ENCODE data around the gene OR51V1. TPM values are rescaled to one million over a fixed set of nuclear protein-coding genes. Genes with fewer than 3 reads are reported as not detected.

Gene OR51V1
- total RNA-seq, 1 experiment from 2014 or later: not detected

DNA sequence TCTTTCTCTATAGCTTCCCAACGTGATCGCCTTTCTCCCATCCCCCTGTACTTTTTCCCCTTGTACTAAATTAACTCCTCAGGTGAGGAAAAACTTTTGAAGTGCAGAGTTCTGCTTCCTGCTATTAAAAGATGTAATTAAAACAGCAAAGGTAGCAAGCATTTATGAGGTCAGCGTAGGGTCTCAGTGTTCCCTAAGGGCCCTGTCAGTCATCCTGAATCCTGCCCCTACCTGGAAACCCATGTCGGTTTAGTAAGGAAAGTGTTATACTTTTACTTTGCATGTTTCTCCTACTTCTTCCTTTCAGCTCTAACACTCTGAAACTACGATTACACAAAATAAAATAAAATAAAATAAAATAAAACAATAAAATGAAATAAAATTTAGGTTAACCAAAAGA lies 27.6 kb upstream of the OR51V1 start:
- TF ChIP-seq, protein P1, sequence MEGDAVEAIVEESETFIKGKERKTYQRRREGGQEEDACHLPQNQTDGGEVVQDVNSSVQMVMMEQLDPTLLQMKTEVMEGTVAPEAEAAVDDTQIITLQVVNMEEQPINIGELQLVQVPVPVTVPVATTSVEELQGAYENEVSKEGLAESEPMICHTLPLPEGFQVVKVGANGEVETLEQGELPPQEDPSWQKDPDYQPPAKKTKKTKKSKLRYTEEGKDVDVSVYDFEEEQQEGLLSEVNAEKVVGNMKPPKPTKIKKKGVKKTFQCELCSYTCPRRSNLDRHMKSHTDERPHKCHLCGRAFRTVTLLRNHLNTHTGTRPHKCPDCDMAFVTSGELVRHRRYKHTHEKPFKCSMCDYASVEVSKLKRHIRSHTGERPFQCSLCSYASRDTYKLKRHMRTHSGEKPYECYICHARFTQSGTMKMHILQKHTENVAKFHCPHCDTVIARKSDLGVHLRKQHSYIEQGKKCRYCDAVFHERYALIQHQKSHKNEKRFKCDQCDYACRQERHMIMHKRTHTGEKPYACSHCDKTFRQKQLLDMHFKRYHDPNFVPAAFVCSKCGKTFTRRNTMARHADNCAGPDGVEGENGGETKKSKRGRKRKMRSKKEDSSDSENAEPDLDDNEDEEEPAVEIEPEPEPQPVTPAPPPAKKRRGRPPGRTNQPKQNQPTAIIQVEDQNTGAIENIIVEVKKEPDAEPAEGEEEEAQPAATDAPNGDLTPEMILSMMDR (IDR thresholded peaks at IDR 0.05; ENCODE audit: insufficient read depth in 1 of 2, low read depth in 1 of 2, low read length in 1 of 2, severe bottlenecking in 1 of 2, unreplicated experiment in 1 of 2): no peak
- no peak overlapping the region for H3K27ac Mint-ChIP-seq (ENCODE audit: unreplicated experiment)
- H3K9me3 ChIP-seq: no peaks in the 10 kb centered on the region
- H3K4me1 ChIP-seq: no peaks in the 10 kb centered on the region
- no peaks in the 10 kb centered on the region for H3K36me3 Mint-ChIP-seq (ENCODE audit: insufficient read depth, unreplicated experiment)
- no peaks in the 10 kb centered on the region for H3K4me1 Mint-ChIP-seq (ENCODE audit: low read depth, unreplicated experiment)
- no peak overlapping the region for H3K4me3 Mint-ChIP-seq (ENCODE audit: unreplicated experiment)
- intact Hi-C loops (cut with micrococcal nuclease; ENCODE audit: unreplicated experiment): no loop called here
- H3K27me3 Mint-ChIP-seq (ENCODE audit: insufficient read depth, unreplicated experiment): peaks cover 4% of the 10 kb centered on the region
- H3K36me3 ChIP-seq (ENCODE audit: control insufficient read depth, insufficient read depth, low read length): no peaks in the 10 kb centered on the region
- H3K9me3 Mint-ChIP-seq (ENCODE audit: unreplicated experiment): no peaks in the 10 kb centered on the region
- ChIA-PET POLR2A (no interaction called here), CTCF (no interaction called here)
- H3K4me3 ChIP-seq (ENCODE audit: low read depth, low read length): no peak overlapping the region
- H3K27me3 ChIP-seq (replicated peaks; ENCODE audit: control insufficient read depth, insufficient read depth, low read length): no peaks in the 10 kb centered on the region
- no TSS peak for BruUV-seq (replicated peaks)
- DNase-seq: no peak

DNA sequence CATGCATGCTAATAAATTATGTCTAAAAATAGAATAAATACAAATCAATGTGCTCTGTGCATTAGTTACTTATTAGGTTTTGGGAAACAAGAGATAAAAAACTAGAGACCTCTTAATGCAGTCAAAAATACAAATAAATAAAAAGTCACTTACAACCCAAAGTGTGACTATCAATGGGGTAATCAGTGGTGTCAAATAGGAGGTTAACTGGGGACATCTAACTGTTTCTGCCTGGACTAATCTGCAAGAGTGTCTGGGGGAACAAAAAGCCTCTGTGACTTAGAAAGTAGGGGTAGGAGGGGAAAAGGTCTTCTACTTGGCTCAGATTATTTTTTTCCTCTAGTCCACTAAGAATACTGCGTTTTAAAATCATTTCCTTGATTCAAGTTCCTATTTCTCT lies 27.2 kb upstream of the OR51V1 start:
- intact Hi-C loops (cut with micrococcal nuclease; ENCODE audit: unreplicated experiment): no loop called here
- Histone ChIP-seq H3K9me3 (no peaks in the 10 kb centered on the region), H3K4me1 (no peaks in the 10 kb centered on the region), H3K27me3 (replicated peaks; ENCODE audit: control insufficient read depth, insufficient read depth, low read length) (no peaks in the 10 kb centered on the region), H3K4me3 (ENCODE audit: low read depth, low read length) (no peak overlapping the region), H3K36me3 (ENCODE audit: control insufficient read depth, insufficient read depth, low read length) (no peaks in the 10 kb centered on the region)
- ChIA-PET CTCF (interaction anchor here (0.7 kb wide), 1 partner anchor 11 kb away, joined by 3 read pairs; no protein-coding TSS in a partner anchor), POLR2A (no interaction called here)
- no peak for DNase-seq
- H3K36me3 Mint-ChIP-seq (ENCODE audit: insufficient read depth, unreplicated experiment): no peaks in the 10 kb centered on the region
- H3K4me1 Mint-ChIP-seq (ENCODE audit: low read depth, unreplicated experiment): no peaks in the 10 kb centered on the region
- H3K27me3 Mint-ChIP-seq (ENCODE audit: insufficient read depth, unreplicated experiment): peaks cover 4% of the 10 kb centered on the region
- no peak overlapping the region for H3K27ac Mint-ChIP-seq (ENCODE audit: unreplicated experiment)
- H3K4me3 Mint-ChIP-seq (ENCODE audit: unreplicated experiment): no peak overlapping the region
- no TSS peak for BruUV-seq (replicated peaks)
- TF ChIP-seq, protein P1 (IDR thresholded peaks at IDR 0.05; ENCODE audit: insufficient read depth in 1 of 2, low read depth in 1 of 2, low read length in 1 of 2, severe bottlenecking in 1 of 2, unreplicated experiment in 1 of 2): no peak
- no peaks in the 10 kb centered on the region for H3K9me3 Mint-ChIP-seq (ENCODE audit: unreplicated experiment)

DNA sequence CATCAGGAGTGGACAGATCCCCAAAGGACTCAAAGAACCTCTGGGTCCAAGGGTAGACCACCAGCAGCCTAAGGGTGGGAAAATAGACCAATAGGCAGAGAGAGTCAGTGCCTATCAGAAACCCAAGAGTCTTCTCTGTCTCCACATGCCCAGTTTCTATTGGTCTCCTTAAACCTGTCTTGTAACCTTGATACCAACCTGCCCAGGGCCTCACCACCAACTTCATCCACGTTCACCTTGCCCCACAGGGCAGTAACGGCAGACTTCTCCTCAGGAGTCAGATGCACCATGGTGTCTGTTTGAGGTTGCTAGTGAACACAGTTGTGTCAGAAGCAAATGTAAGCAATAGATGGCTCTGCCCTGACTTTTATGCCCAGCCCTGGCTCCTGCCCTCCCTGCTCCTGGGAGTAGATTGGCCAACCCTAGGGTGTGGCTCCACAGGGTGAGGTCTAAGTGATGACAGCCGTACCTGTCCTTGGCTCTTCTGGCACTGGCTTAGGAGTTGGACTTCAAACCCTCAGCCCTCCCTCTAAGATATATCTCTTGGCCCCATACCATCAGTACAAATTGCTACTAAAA lies 26.3 kb upstream of the OR51V1 start, which contains the start of gene HBB:
Gene HBB, minus strand, starts transcription at position 340 of the 579 bp plus-strand sequence. Its CDS starts 50 bp downstream, at position 290.
- intact Hi-C loops (cut with micrococcal nuclease; ENCODE audit: unreplicated experiment): no loop called here
- no peak for DNase-seq
- CTCF ChIA-PET: interaction anchor here (0.7 kb wide), 1 partner anchor 12 kb away, joined by 3 read pairs; no protein-coding TSS in a partner anchor
- no TSS peak for BruUV-seq (replicated peaks)
- Mint-ChIP-seq H3K27ac (ENCODE audit: unreplicated experiment) (no peak within 1 kb of the TSS), H3K27me3 (ENCODE audit: insufficient read depth, unreplicated experiment) (no peaks in the 10 kb centered on the region), H3K9me3 (ENCODE audit: unreplicated experiment) (no peaks in the 10 kb centered on the region), H3K4me1 (ENCODE audit: low read depth, unreplicated experiment) (no peaks in the 10 kb centered on the region), H3K36me3 (ENCODE audit: insufficient read depth, unreplicated experiment) (no peaks in the 10 kb centered on the region), H3K4me3 (ENCODE audit: unreplicated experiment) (no peak within 1 kb of the TSS)
- no peak within 1 kb of the TSS for H3K4me3 ChIP-seq (ENCODE audit: low read depth, low read length)
- H3K4me1 ChIP-seq: no peaks in the 10 kb centered on the region
- TF ChIP-seq, protein P1 (IDR thresholded peaks at IDR 0.05; ENCODE audit: insufficient read depth in 1 of 2, low read depth in 1 of 2, low read length in 1 of 2, severe bottlenecking in 1 of 2, unreplicated experiment in 1 of 2): no peak
- H3K9me3 ChIP-seq: no peaks in the 10 kb centered on the region
- POLR2A ChIA-PET: no interaction called here
- no peaks in the 10 kb centered on the region for H3K27me3 ChIP-seq (replicated peaks; ENCODE audit: control insufficient read depth, insufficient read depth, low read length)
- no peaks in the 10 kb centered on the region for H3K36me3 ChIP-seq (ENCODE audit: control insufficient read depth, insufficient read depth, low read length)
